ENCODE results near the gene TNS2.
"Not testable (repeated sequence)": the region's sequence is repeated elsewhere in the genome, so short reads cannot be mapped to it uniquely, and the experiment has no call there.

TNS2 gene

GRCh38 chr12:53025250-53025649 lies 24.6 kb upstream of the TNS2 start:
- H3K27ac Mint-ChIP-seq, result peak overlapping the region; percentile 28
- no peaks in the 10 kb centered on the region for H3K9me3 Mint-ChIP-seq (ENCODE audit: low read depth)
- peaks cover 8% of the 10 kb centered on the region for H3K36me3 Mint-ChIP-seq
- H3K4me3 Mint-ChIP-seq, result no peak overlapping the region
- H3K27me3 Mint-ChIP-seq, result no peaks in the 10 kb centered on the region
- H3K4me1 Mint-ChIP-seq (ENCODE audit: low read depth), result peaks cover 6% of the 10 kb centered on the region

GRCh38 chr12:53027014-53027413 lies 22.9 kb upstream of the TNS2 start:
- not testable (repeated sequence) for H3K4me1 Mint-ChIP-seq (ENCODE audit: low read depth); H3K27ac Mint-ChIP-seq; H3K4me3 Mint-ChIP-seq; H3K27me3 Mint-ChIP-seq; H3K9me3 Mint-ChIP-seq (ENCODE audit: low read depth)
- peaks cover 10% of the 10 kb centered on the region for H3K36me3 Mint-ChIP-seq

GRCh38 chr12:53031616-53032015 lies 18.2 kb upstream of the TNS2 start:
- no peak overlapping the region for H3K27ac Mint-ChIP-seq
- no peaks in the 10 kb centered on the region for H3K9me3 Mint-ChIP-seq (ENCODE audit: low read depth)
- H3K36me3 Mint-ChIP-seq, result peaks cover 13% of the 10 kb centered on the region
- peaks cover 8% of the 10 kb centered on the region for H3K4me1 Mint-ChIP-seq (ENCODE audit: low read depth)
- no peak overlapping the region for H3K4me3 Mint-ChIP-seq
- no peaks in the 10 kb centered on the region for H3K27me3 Mint-ChIP-seq

- H3K9me3 Mint-ChIP-seq (ENCODE audit: low read depth); H3K27me3 Mint-ChIP-seq; H3K27ac Mint-ChIP-seq; H3K4me3 Mint-ChIP-seq: not testable (repeated sequence)
- peaks cover 14% of the 10 kb centered on the region for H3K36me3 Mint-ChIP-seq
- H3K4me1 Mint-ChIP-seq (ENCODE audit: low read depth), result peaks cover 19% of the 10 kb centered on the region
Observed at GRCh38 chr12:53033832-53034231, 16.0 kb upstream of the TNS2 start.

GRCh38 chr12:53034459-53034858 lies 15.4 kb upstream of the TNS2 start:
- Mint-ChIP-seq H3K4me3 (no peak overlapping the region), H3K27ac (peak overlapping the region; percentile 36)

GRCh38 chr12:53036802-53037201 lies 13.1 kb upstream of the TNS2 start:
- Mint-ChIP-seq H3K27ac (peak overlapping the region; percentile 73), H3K9me3 (ENCODE audit: low read depth) (no peaks in the 10 kb centered on the region), H3K4me3 (no peak overlapping the region), H3K36me3 (peaks cover 13% of the 10 kb centered on the region), H3K27me3 (no peaks in the 10 kb centered on the region), H3K4me1 (ENCODE audit: low read depth) (peaks cover 23% of the 10 kb centered on the region)

More at GRCh38 chr12:53034459-53034858, 15.4 kb upstream of the TNS2 start:
- H3K36me3 Mint-ChIP-seq, result peaks cover 15% of the 10 kb centered on the region
- no peaks in the 10 kb centered on the region for H3K9me3 Mint-ChIP-seq (ENCODE audit: low read depth)
- peaks cover 25% of the 10 kb centered on the region for H3K4me1 Mint-ChIP-seq (ENCODE audit: low read depth)
- H3K27me3 Mint-ChIP-seq, result no peaks in the 10 kb centered on the region

- H3K4me3 Mint-ChIP-seq, result no peak overlapping the region
- H3K9me3 Mint-ChIP-seq (ENCODE audit: low read depth), result no peaks in the 10 kb centered on the region
- peaks cover 19% of the 10 kb centered on the region for H3K4me1 Mint-ChIP-seq (ENCODE audit: low read depth)
- H3K27me3 Mint-ChIP-seq, result no peaks in the 10 kb centered on the region
- peaks cover 7% of the 10 kb centered on the region for H3K36me3 Mint-ChIP-seq
- H3K27ac Mint-ChIP-seq, result no peak overlapping the region
Observed at GRCh38 chr12:53039851-53040250, 10.0 kb upstream of the TNS2 start.

- Mint-ChIP-seq H3K27ac (peak overlapping the region; percentile 46), H3K36me3 (peaks cover 5% of the 10 kb centered on the region), H3K4me1 (ENCODE audit: low read depth) (peaks cover 22% of the 10 kb centered on the region), H3K4me3 (no peak overlapping the region), H3K27me3 (no peaks in the 10 kb centered on the region), H3K9me3 (ENCODE audit: low read depth) (no peaks in the 10 kb centered on the region)
Observed at GRCh38 chr12:53042607-53043454, 7.0 kb upstream of the TNS2 start.

GRCh38 chr12:53044052-53044581 lies 5.7 kb upstream of the TNS2 start:
- H3K9me3 Mint-ChIP-seq (ENCODE audit: low read depth), result no peaks in the 10 kb centered on the region
- no peaks in the 10 kb centered on the region for H3K27me3 Mint-ChIP-seq
- H3K4me3 Mint-ChIP-seq, result no peak overlapping the region
- H3K4me1 Mint-ChIP-seq (ENCODE audit: low read depth), result peaks cover 15% of the 10 kb centered on the region
- no peak overlapping the region for H3K27ac Mint-ChIP-seq
- no peaks in the 10 kb centered on the region for H3K36me3 Mint-ChIP-seq

- Mint-ChIP-seq H3K27me3 (no peaks in the 10 kb centered on the region), H3K27ac (no peak overlapping the region), H3K4me1 (ENCODE audit: low read depth) (peaks cover 17% of the 10 kb centered on the region), H3K4me3 (peak overlapping the region; percentile 92), H3K36me3 (no peaks in the 10 kb centered on the region), H3K9me3 (ENCODE audit: low read depth) (no peaks in the 10 kb centered on the region)
Observed at GRCh38 chr12:53044896-53045695, 4.8 kb upstream of the TNS2 start.

- Mint-ChIP-seq H3K36me3 (no peaks in the 10 kb centered on the region), H3K27me3 (no peaks in the 10 kb centered on the region), H3K9me3 (ENCODE audit: low read depth) (no peaks in the 10 kb centered on the region), H3K4me3 (peak overlapping the region; percentile 92), H3K4me1 (ENCODE audit: low read depth) (peaks cover 17% of the 10 kb centered on the region), H3K27ac (no peak overlapping the region)
Observed at GRCh38 chr12:53045696-53046045, 4.2 kb upstream of the TNS2 start.

- Mint-ChIP-seq H3K4me1 (ENCODE audit: low read depth) (peaks cover 17% of the 10 kb centered on the region), H3K27ac (peak overlapping the region; percentile 85), H3K27me3 (no peaks in the 10 kb centered on the region), H3K36me3 (no peaks in the 10 kb centered on the region), H3K4me3 (peak overlapping the region; percentile 92), H3K9me3 (ENCODE audit: low read depth) (no peaks in the 10 kb centered on the region)
Observed at GRCh38 chr12:53046655-53047220, 3.1 kb upstream of the TNS2 start.

- Mint-ChIP-seq H3K27me3 (no peaks in the 10 kb centered on the region), H3K27ac (no peak overlapping the region), H3K4me3 (peak overlapping the region; percentile 44), H3K9me3 (ENCODE audit: low read depth) (no peaks in the 10 kb centered on the region), H3K36me3 (no peaks in the 10 kb centered on the region), H3K4me1 (ENCODE audit: low read depth) (peaks cover 17% of the 10 kb centered on the region)
Observed at GRCh38 chr12:53047221-53048032, 2.4 kb upstream of the TNS2 start.

- H3K27me3 Mint-ChIP-seq, result no peaks in the 10 kb centered on the region
- H3K27ac Mint-ChIP-seq, result no peak overlapping the region
- no peaks in the 10 kb centered on the region for H3K9me3 Mint-ChIP-seq (ENCODE audit: low read depth)
- peak overlapping the region; percentile 44 for H3K4me3 Mint-ChIP-seq
- no peaks in the 10 kb centered on the region for H3K36me3 Mint-ChIP-seq
- peaks cover 17% of the 10 kb centered on the region for H3K4me1 Mint-ChIP-seq (ENCODE audit: low read depth)
Observed at GRCh38 chr12:53048033-53048779, 1.7 kb upstream of the TNS2 start.

Measured in activated naive CD8-positive, alpha-beta T cell (primary cell).